Germinal center (tissue), 1 donor: ENCODE data around the gene DIP2B.
"Not testable (repeated sequence)": the region's sequence is repeated elsewhere in the genome, so short reads cannot be mapped to it uniquely, and the experiment has no call there.

ENCODE experiments used
- DNase-seq: peaks from one replicate; pipeline ENCODE4 v3.0.0; 2012; ENCODE audit warnings: mixed read lengths, low spot score

The DIP2B gene

GRCh38 chr12:50732591-50732990 lies 227.8 kb downstream of the DIP2B start:
- DNase-seq = no peak

GRCh38 chr12:50733706-50734105 lies 228.9 kb downstream of the DIP2B start:
- no peak for DNase-seq

- peak; percentile 45 for DNase-seq
Observed at GRCh38 chr12:50734409-50735263, 229.9 kb downstream of the DIP2B start.

GRCh38 chr12:50739611-50740010 lies 234.8 kb downstream of the DIP2B start:
- DNase-seq = no peak

GRCh38 chr12:50740307-50740706 lies 235.5 kb downstream of the DIP2B start:
- DNase-seq = no peak

- DNase-seq = no peak
Observed at GRCh38 chr12:50742776-50743175, 238.0 kb downstream of the DIP2B start.

- DNase-seq = no peak
Observed at GRCh38 chr12:50745861-50746260, 241.1 kb downstream of the DIP2B start.

- no peak for DNase-seq
Observed at GRCh38 chr12:50746431-50746830, 241.6 kb downstream of the DIP2B start.

GRCh38 chr12:50747817-50748216 lies 243.0 kb downstream of the DIP2B start:
- DNase-seq = no peak

GRCh38 chr12:50749459-50749882 lies 244.7 kb downstream of the DIP2B start:
- no peak for DNase-seq

- DNase-seq = no peak
Observed at GRCh38 chr12:50750366-50750765, 245.6 kb downstream of the DIP2B start.

- DNase-seq = no peak
Observed at GRCh38 chr12:50751948-50752721, 247.3 kb downstream of the DIP2B start.

GRCh38 chr12:50753232-50753769 lies 248.5 kb downstream of the DIP2B start:
- no peak for DNase-seq

- peak; percentile 94 for DNase-seq
Observed at GRCh38 chr12:50763639-50764285, 259.0 kb downstream of the DIP2B start, which contains the start of gene ATF1. TSS of gene ATF1 (plus strand) at chr12:50764101. CDS start at chr12:50780146, 16,045 bp downstream.

- peak; percentile 86 for DNase-seq
Observed at GRCh38 chr12:50764286-50765094, 259.7 kb downstream of the DIP2B start.

- peak; percentile 77 for DNase-seq
Observed at GRCh38 chr12:50765095-50765911, 260.5 kb downstream of the DIP2B start.

- no peak for DNase-seq
Observed at GRCh38 chr12:50768391-50768790, 263.6 kb downstream of the DIP2B start.

GRCh38 chr12:50768813-50769212 lies 264.0 kb downstream of the DIP2B start:
- not testable (repeated sequence) for DNase-seq

- DNase-seq = no peak
Observed at GRCh38 chr12:50771409-50771808, 266.6 kb downstream of the DIP2B start.

GRCh38 chr12:50772470-50772869 lies 267.7 kb downstream of the DIP2B start:
- no peak for DNase-seq
